Ovary (tissue), 9 donors: ENCODE results near the gene STAT3. TPM values are rescaled to one million over a fixed set of nuclear protein-coding genes. Genes with fewer than 3 reads are reported as not detected.
"Not testable (repeated sequence)": the region's sequence is repeated elsewhere in the genome, so short reads cannot be mapped to it uniquely, and the experiment has no call there.

Experiments
- DNase-seq, 5 donors: peaks; one replicate each; pipeline ENCODE4 v3.0.0-alpha.2; 2019 to 2020
- H3K27ac ChIP-seq, 2 donors: fragments of 200-600 bp; one replicate each; pipeline versions ENCODE4 v1.5.1 to v1.8.0; 2019 to 2022
- H3K27me3 ChIP-seq: fragments of 200-600 bp; one replicate; pipeline ENCODE4 v1.8.0; 2022
- H3K36me3 ChIP-seq: fragments of 200-600 bp; sonication (generic); one replicate; pipeline ENCODE4 v1.5.1; 2019
- H3K4me1 ChIP-seq: one replicate; pipeline ENCODE4 v1.8.1; 2013; ENCODE audit warnings: mild to moderate bottlenecking, moderate library complexity; ENCODE audit not compliant: insufficient read depth
- H3K4me3 ChIP-seq: fragments of 200-600 bp; sonication (generic); one replicate; pipeline ENCODE4 v1.5.1; 2017
- H3K9me3 ChIP-seq, 2 donors: fragments of 200-600 bp in 1 of 2; sonication (generic) in 1 of 2; one replicate each; pipeline versions ENCODE4 v1.5.1 to v1.8.1; 2013 to 2019; ENCODE audit warnings: mild to moderate bottlenecking in 1 of 2, moderate library complexity in 1 of 2
- CTCF ChIP-seq, 3 donors: fragments of 450-650 bp in 2 of 3; fragments of 200-600 bp in 1 of 3; IDR thresholded peaks; one replicate each; pipeline versions ENCODE4 v1.5.1 to v1.8.0; 2016 to 2022; ENCODE audit warnings: antibody characterized with exemption in 3 of 3, mild to moderate bottlenecking in 1 of 3
- EP300 ChIP-seq: sonication (generic); formaldehyde crosslinking; IDR thresholded peaks from one replicate; pipeline ENCODE4 v1.6.1; 2017; ENCODE audit warnings: antibody characterized with exemption
- POLR2A ChIP-seq: fragments of 450-650 bp; IDR thresholded peaks from one replicate; pipeline ENCODE4 v1.6.1; 2017; ENCODE audit warnings: antibody characterized with exemption, mild to moderate bottlenecking, moderate library complexity
- WGBS, 3 donors: extraction: QIAGEN DNeasy Blood & Tissue Kit in 1 of 3; methylation state at CpG; one replicate each; pipeline versions ENCODE4 v1.1.5 to v1.1.7; 2013 to 2017; 5-methylcytosine and 5-hydroxymethylcytosine counted together
- intact Hi-C, 4 donors: fragments of 100-400 bp; cut with DNase I; formaldehyde crosslinking; loops; one replicate each; pipeline versions ENCODE4 v1.11.0 to v1.15.1; 2022 to 2023
- polyA plus RNA-seq, 2 donors: library from polyadenylated mRNA; stranded (reverse); fragments of 200-250 nt in 1 of 2; fragments of 350-450 nt in 1 of 2; fragmentation: Illumina TruSeq in 1 of 2; extraction: RNeasy Lipid Tissue Mini Kit (QIAGEN cat#74804) in 1 of 2; gene quantifications; one replicate each; pipeline ENCODE4 v1.2.3, GENCODE V29; 2013 to 2014
- total RNA-seq, 7 donors: library from RNA; depleted of rRNA in 2 of 7; stranded (reverse); fragments of >200 nt in 2 of 7; fragmentation: NEBNext Ultra II Directional in 3 of 7; extraction: Animal tissue kit (Norgen Biotek cat#: 25700) in 3 of 7; gene quantifications; one replicate each; pipeline versions ENCODE4 v1.1.0 to v1.2.4, GENCODE V29; 2016 to 2023
- donor health status: DM: no; HTN: no; CAD: no; lungs with moderate emphysema.
- donor health status: DM: no; HTN: no; CAD: no.
- donor health status: Bipolar disorder and iron deficiency.
- donor health status: DM: yes; HTN: yes; CAD: no.
- donor health status: DM: no; HTN: no; CAD: no.
- donor health status: DM: yes; HTN: yes; CAD: no.

The STAT3 gene
- total and polyA plus RNA-seq, 9 donors = 58.3 to 301 (median 192) TPM

DNA sequence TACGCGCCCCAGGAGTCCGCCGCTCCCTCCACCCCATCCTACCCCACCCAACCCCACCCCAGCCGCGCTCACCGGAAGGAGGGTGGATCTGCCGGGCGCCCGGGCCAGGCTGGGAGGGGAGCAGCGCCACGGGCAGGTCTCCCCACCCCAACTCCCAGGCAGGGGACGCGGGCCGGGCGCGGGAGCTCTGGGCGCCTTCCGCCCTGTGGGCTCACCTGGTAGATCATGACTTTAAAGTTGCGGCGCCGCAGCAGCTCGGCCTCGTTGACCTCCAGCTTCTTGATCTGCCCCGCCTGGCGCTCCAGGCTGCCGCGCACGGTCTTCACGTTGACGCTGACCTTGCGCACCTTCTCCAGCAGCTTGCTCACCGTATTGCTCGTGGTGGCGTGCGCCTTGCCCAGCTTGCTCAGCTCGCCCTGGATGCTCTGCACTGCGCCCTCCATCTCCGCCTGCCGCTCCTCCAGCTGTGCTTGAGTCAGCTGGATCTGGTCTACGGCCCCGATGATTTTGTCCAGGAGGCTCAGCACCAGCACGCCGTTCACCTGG is 34.2 kb upstream of the STAT3 start:
- peaks cover 5% of the 10 kb centered on the region for H3K4me1 ChIP-seq
- TF ChIP-seq POLR2A (no peak), EP300 (no peak), CTCF (IDR thresholded peaks at IDR 0.05) (no peak)
- DNase-seq = peak in 4 of 5 donors; percentile 33 to 62 (median 54)
- H3K9me3 ChIP-seq = no peaks in the 10 kb centered on the region
- no peaks in the 10 kb centered on the region for H3K36me3 ChIP-seq
- intact Hi-C loops = loop anchor here in 3 of 4 donors (5.0 to 10.0 kb wide), 3 partner anchors 90 to 105 kb away; no protein-coding TSS in a partner anchor
- 0 to 1% (median 1%) methylated on average over 32 to 44 of the region's 44 CpGs for WGBS, 3 donors
- no peaks in the 10 kb centered on the region for H3K27me3 ChIP-seq
- peak overlapping the region; percentile 54 to 78 for H3K27ac ChIP-seq
- H3K4me3 ChIP-seq = peak overlapping the region; percentile 96

- TF ChIP-seq EP300 = no peak
- TF ChIP-seq POLR2A = no peak
- TF ChIP-seq CTCF (IDR thresholded peaks at IDR 0.05) = no peak
- peak; percentile 67 to 83 (median 73) for DNase-seq
- peak overlapping the region; percentile 96 for H3K4me3 ChIP-seq
- H3K36me3 ChIP-seq = no peaks in the 10 kb centered on the region
- 0 to 1% (median 1%) methylated on average over 33 to 59 of the region's 59 CpGs for WGBS, 3 donors
- peak overlapping the region; percentile 54 to 78 for H3K27ac ChIP-seq
- H3K9me3 ChIP-seq = no peaks in the 10 kb centered on the region
- peaks cover 6% of the 10 kb centered on the region for H3K4me1 ChIP-seq
- intact Hi-C loops = loop anchor here in 3 of 4 donors (5.0 to 10.0 kb wide), 3 partner anchors 91 to 106 kb away; no protein-coding TSS in a partner anchor
- no peaks in the 10 kb centered on the region for H3K27me3 ChIP-seq
Measured at GRCh38 chr17:42421507-42422338, 33.5 kb upstream of the STAT3 start.

GRCh38 chr17:42421136-42421506 is 32.9 kb upstream of the STAT3 start:
- WGBS, 3 donors = 3 to 10% (median 6%) methylated on average over 6 of the region's 6 CpGs
- H3K27ac ChIP-seq = peak overlapping the region; percentile 54 to 78
- TF ChIP-seq EP300 = no peak
- TF ChIP-seq CTCF (IDR thresholded peaks at IDR 0.05) = no peak
- no peak for TF ChIP-seq POLR2A
- no peaks in the 10 kb centered on the region for H3K27me3 ChIP-seq
- intact Hi-C loops = loop anchor here in 3 of 4 donors (5.0 to 10.0 kb wide), 3 partner anchors 91 to 106 kb away; no protein-coding TSS in a partner anchor
- peak overlapping the region; percentile 96 for H3K4me3 ChIP-seq
- H3K9me3 ChIP-seq = no peaks in the 10 kb centered on the region
- no peaks in the 10 kb centered on the region for H3K36me3 ChIP-seq
- no peak for DNase-seq
- peaks cover 7% of the 10 kb centered on the region for H3K4me1 ChIP-seq

- H3K9me3 ChIP-seq, DNase-seq, H3K27ac ChIP-seq, H3K27me3 ChIP-seq, H3K4me3 ChIP-seq, intact Hi-C loops, H3K36me3 ChIP-seq: not testable (repeated sequence)
- H3K4me1 ChIP-seq = peaks cover 17% of the 10 kb centered on the region
- 78 to 91% (median 87%) methylated on average over 5 of the region's 5 CpGs for WGBS, 3 donors
Measured at GRCh38 chr17:42417981-42418380, 29.7 kb upstream of the STAT3 start.
